GM19023 (cell line): ENCODE results near the gene MRPL57.
"Not testable (repeated sequence)": the region's sequence is repeated elsewhere in the genome, so short reads cannot be mapped to it uniquely, and the experiment has no call there.

Experiments used
- ATAC-seq: cut with Tn5 transposase; IDR thresholded peaks from one replicate; pipeline ENCODE4 v1.9.1; 2021; ENCODE audit warnings: mild to moderate bottlenecking, moderate library complexity; ENCODE audit not compliant: unreplicated experiment

Gene MRPL57

GRCh38 chr13:21176215-21176981 lies at the start of gene MRPL57, which contains the start of gene SKA3:
Gene MRPL57 (plus strand): TSS chr13:21176658. CDS start chr13:21176917, 259 bp downstream.
Gene SKA3 (minus strand): TSS chr13:21176552. CDS start chr13:21176477, 75 bp downstream.
- peak; percentile 91 for ATAC-seq

- ATAC-seq: no peak
These were observed 46.3 kb upstream of the MRPL57 start for GRCh38 chr13:21130116-21130515.

- no peak for ATAC-seq
These were observed 43.4 kb upstream of the MRPL57 start for GRCh38 chr13:21133077-21133476.

GRCh38 chr13:21134475-21134874 lies 42.0 kb upstream of the MRPL57 start:
- no peak for ATAC-seq

GRCh38 chr13:21135833-21136232 lies 40.6 kb upstream of the MRPL57 start:
- ATAC-seq: not testable (repeated sequence)

GRCh38 chr13:21137696-21138095 lies 38.8 kb upstream of the MRPL57 start:
- ATAC-seq: no peak

- ATAC-seq: no peak
These were observed 37.9 kb upstream of the MRPL57 start for GRCh38 chr13:21138561-21138960.

GRCh38 chr13:21139374-21139773 lies 37.1 kb upstream of the MRPL57 start:
- ATAC-seq: no peak

GRCh38 chr13:21142766-21143165 lies 33.7 kb upstream of the MRPL57 start:
- ATAC-seq: no peak

GRCh38 chr13:21147827-21148226 lies 28.6 kb upstream of the MRPL57 start:
- ATAC-seq: no peak

GRCh38 chr13:21148557-21149258 lies 27.8 kb upstream of the MRPL57 start:
- no peak for ATAC-seq

GRCh38 chr13:21149568-21149967 lies 26.9 kb upstream of the MRPL57 start:
- no peak for ATAC-seq

- ATAC-seq: no peak
These were observed 26.4 kb upstream of the MRPL57 start for GRCh38 chr13:21150013-21150412.

GRCh38 chr13:21152251-21152899 lies 24.1 kb upstream of the MRPL57 start:
- no peak for ATAC-seq

GRCh38 chr13:21164631-21165030 lies 11.8 kb upstream of the MRPL57 start:
- no peak for ATAC-seq

GRCh38 chr13:21165606-21166005 lies 10.9 kb upstream of the MRPL57 start:
- not testable (repeated sequence) for ATAC-seq

GRCh38 chr13:21171420-21171819 lies 5.0 kb upstream of the MRPL57 start:
- no peak for ATAC-seq

- ATAC-seq: not testable (repeated sequence)
These were observed 2.7 kb upstream of the MRPL57 start for GRCh38 chr13:21173767-21174166.

- no peak for ATAC-seq
These were observed 723 bp upstream of the MRPL57 start for GRCh38 chr13:21175656-21176214.

GRCh38 chr13:21176982-21177284 lies 475 bp downstream of the MRPL57 start:
- peak; percentile 34 for ATAC-seq

- ATAC-seq: no peak
These were observed 5.2 kb downstream of the MRPL57 start for GRCh38 chr13:21181671-21182070.
